DND-41 (cell line): ENCODE results near the gene CHD1L.

ENCODE experiments used
- ATAC-seq: fragments of 200-7000 bp; cut with Tn5 transposase; 3 replicates; pipeline ENCODE4 v1.9.1; 2021; ENCODE audit warnings: low read depth; ENCODE audit not compliant: insufficient read depth
- DNase-seq: peaks from one replicate; pipeline ENCODE4 v3.0.0-alpha.2; 2020
- H2AFZ ChIP-seq: 2 replicates; pipeline ENCODE4 v1.6.0; 2012; ENCODE audit warnings: low read depth, low read length
- H3K27ac ChIP-seq: 2 replicates; pipeline ENCODE4 v1.5.1; 2012; ENCODE audit warnings: low read length, inconsistent platforms
- H3K27me3 ChIP-seq: fragments of 200-600 bp; sonication (generic); 2 replicates; pipeline ENCODE4 v1.6.0; 2012; ENCODE audit warnings: low read length, mild to moderate bottlenecking, inconsistent platforms; ENCODE audit not compliant: insufficient read depth, poor library complexity
- H3K36me3 ChIP-seq: 2 replicates; pipeline ENCODE4 v1.5.1; 2012; ENCODE audit warnings: low read length, inconsistent platforms; ENCODE audit not compliant: insufficient read depth
- H3K4me1 ChIP-seq: 2 replicates; pipeline ENCODE4 v1.5.1; 2012; ENCODE audit warnings: mild to moderate bottlenecking, low read length; ENCODE audit not compliant: insufficient read depth
- H3K4me2 ChIP-seq: 2 replicates; pipeline ENCODE4 v1.6.0; 2012; ENCODE audit warnings: mild to moderate bottlenecking, moderate library complexity, low read length, inconsistent platforms; ENCODE audit not compliant: insufficient read depth
- H3K4me3 ChIP-seq, 2 experiments: fragments of 200-600 bp in 1 of 2; shearing (Covaris generic) in 1 of 2; 2 replicates each; pipeline ENCODE4 v1.5.1; 2012 to 2016; ENCODE audit warnings: inconsistent platforms in 2 of 2, low read length in 2 of 2, mild to moderate bottlenecking in 2 of 2, low read depth in 1 of 2, moderate library complexity in 1 of 2
- H3K79me2 ChIP-seq: 2 replicates; pipeline ENCODE4 v1.6.0; 2012; ENCODE audit warnings: low read length, inconsistent platforms; ENCODE audit not compliant: insufficient read depth
- H3K9ac ChIP-seq: 2 replicates; pipeline ENCODE4 v1.6.0; 2012; ENCODE audit warnings: low read depth, mild to moderate bottlenecking, inconsistent platforms, low read length, moderate library complexity
- H3K9me3 ChIP-seq: 2 replicates; pipeline ENCODE4 v1.5.1; 2012; ENCODE audit warnings: low read length, moderate library complexity, mild to moderate bottlenecking, inconsistent platforms; ENCODE audit not compliant: insufficient read depth, severe bottlenecking
- H4K20me1 ChIP-seq: 2 replicates; pipeline ENCODE4 v1.6.0; 2012; ENCODE audit warnings: low read length; ENCODE audit not compliant: insufficient read depth
- EZH2 ChIP-seq: IDR thresholded peaks from 3 replicates; pipeline ENCODE4 v1.6.1; 2012; ENCODE audit warnings: borderline replicate concordance, low read depth, mild to moderate bottlenecking, moderate library complexity, low read length, inconsistent platforms; ENCODE audit not compliant: severe bottlenecking
- TF ChIP-seq, protein P1 (sequence below): IDR thresholded peaks from 2 replicates; pipeline ENCODE4 v1.5.1; 2012; ENCODE audit warnings: borderline replicate concordance, low read length, moderate library complexity, mild to moderate bottlenecking; ENCODE audit not compliant: poor library complexity, severe bottlenecking; ENCODE audit errors: extremely low read depth

CHD1L gene

DNA sequence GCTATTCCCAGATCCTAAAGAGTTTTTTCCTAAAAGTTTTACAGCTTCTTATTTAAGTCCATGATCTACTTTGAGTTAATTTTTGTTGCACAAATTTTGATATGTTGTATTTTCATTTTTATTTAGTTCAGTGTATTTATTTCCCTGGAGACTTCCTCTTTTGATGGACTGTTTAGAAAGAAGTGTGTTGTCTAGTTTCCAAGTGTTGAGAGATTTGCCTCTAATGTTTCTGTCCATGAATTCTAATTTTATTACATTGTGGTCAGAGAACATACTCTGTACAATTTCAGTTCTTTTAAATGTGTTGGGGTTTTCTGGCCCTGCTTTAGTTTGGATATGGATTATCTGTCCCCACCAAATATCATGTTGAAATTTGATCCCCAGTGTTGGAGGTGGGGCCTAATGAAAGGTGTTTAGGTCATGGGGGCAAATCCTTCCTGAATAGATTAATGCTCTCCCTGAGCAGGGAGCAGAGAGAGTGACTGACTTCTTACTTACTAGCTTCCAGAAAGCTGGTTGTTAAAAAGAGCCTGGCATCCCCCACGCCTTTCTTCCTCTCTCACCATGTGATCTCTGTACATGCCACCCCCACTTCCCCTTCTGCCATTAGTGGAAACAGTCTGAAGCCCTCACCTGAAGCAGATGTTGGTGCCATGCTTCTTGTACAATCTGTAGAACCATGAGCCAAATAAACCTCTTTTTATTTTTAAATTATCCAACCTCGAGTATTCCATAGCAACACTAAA, 4.6 kb downstream of the CHD1L start:
- Histone ChIP-seq H3K27ac (0 out of 2 replicates have a peak overlapping the region, but pooled peaks have one; percentile 7), H3K4me2 (peak overlapping the region; percentile 87), H3K9me3 (no peaks in the 10 kb centered on the region), H3K4me3 (no peak overlapping the region), H4K20me1 (peaks cover 68% of the 10 kb centered on the region), H3K4me1 (peaks cover 49% of the 10 kb centered on the region), H2AFZ (no peak overlapping the region), H3K9ac (no peak overlapping the region), H3K36me3 (peaks cover 20% of the 10 kb centered on the region), H3K79me2 (peaks cover 96% of the 10 kb centered on the region), H3K27me3 (no peaks in the 10 kb centered on the region)
- TF ChIP-seq EZH2: no peak
- TF ChIP-seq, protein P1, sequence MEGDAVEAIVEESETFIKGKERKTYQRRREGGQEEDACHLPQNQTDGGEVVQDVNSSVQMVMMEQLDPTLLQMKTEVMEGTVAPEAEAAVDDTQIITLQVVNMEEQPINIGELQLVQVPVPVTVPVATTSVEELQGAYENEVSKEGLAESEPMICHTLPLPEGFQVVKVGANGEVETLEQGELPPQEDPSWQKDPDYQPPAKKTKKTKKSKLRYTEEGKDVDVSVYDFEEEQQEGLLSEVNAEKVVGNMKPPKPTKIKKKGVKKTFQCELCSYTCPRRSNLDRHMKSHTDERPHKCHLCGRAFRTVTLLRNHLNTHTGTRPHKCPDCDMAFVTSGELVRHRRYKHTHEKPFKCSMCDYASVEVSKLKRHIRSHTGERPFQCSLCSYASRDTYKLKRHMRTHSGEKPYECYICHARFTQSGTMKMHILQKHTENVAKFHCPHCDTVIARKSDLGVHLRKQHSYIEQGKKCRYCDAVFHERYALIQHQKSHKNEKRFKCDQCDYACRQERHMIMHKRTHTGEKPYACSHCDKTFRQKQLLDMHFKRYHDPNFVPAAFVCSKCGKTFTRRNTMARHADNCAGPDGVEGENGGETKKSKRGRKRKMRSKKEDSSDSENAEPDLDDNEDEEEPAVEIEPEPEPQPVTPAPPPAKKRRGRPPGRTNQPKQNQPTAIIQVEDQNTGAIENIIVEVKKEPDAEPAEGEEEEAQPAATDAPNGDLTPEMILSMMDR: no peak
- DNase-seq (no peak), ATAC-seq (no peak)

DNA sequence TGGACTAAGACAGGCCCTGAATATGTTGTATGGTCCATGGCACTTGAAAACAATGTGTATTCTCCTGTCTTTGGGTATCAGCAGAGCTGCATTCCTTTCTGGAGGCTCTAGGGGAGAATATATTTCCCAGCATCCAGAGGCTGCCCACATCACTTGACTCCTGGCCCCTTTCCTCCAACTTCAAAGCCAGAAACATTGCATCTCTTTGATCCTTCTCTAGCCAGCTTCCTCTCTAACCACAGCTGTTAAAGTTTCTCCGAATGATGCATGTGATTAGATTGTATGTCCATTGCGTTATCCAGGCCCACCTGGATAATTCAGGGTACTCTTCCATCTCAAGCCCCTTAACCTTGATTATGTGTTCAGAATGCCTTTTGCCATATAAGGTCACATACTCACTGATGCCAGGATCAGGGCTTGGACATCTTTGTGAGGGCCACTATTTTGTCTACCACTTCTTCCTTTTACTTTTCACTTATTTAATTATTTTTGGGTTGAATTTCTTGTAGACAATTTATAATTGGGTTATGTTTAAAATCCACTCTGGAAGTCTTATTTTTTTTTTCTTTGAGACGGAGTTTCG, 5.3 kb downstream of the CHD1L start:
- ATAC-seq (no peak), DNase-seq (no peak)
- TF ChIP-seq, protein P1: no peak
- no peak for TF ChIP-seq EZH2
- H3K4me2 ChIP-seq: peak overlapping the region; percentile 87; the same call in 1 of the 2 replicates
- H3K36me3 ChIP-seq: peaks cover 27% of the 10 kb centered on the region
- H3K9me3 ChIP-seq: no peaks in the 10 kb centered on the region
- no peak overlapping the region for H3K4me3 ChIP-seq
- H3K4me1 ChIP-seq: peaks cover 47% of the 10 kb centered on the region
- no peak overlapping the region for H2AFZ ChIP-seq
- H3K9ac ChIP-seq: no peak overlapping the region
- H3K27ac ChIP-seq: no peak overlapping the region
- peaks cover 100% of the 10 kb centered on the region for H3K79me2 ChIP-seq
- peaks cover 74% of the 10 kb centered on the region for H4K20me1 ChIP-seq
- no peaks in the 10 kb centered on the region for H3K27me3 ChIP-seq

GRCh38 chr1:147252540-147252939, 10.1 kb downstream of the CHD1L start:
- no peak overlapping the region for H3K4me3 ChIP-seq
- no peaks in the 10 kb centered on the region for H3K27me3 ChIP-seq
- peaks cover 8% of the 10 kb centered on the region for H3K4me1 ChIP-seq
- TF ChIP-seq, protein P1: no peak
- TF ChIP-seq EZH2: no peak
- H4K20me1 ChIP-seq: peaks cover 70% of the 10 kb centered on the region
- ATAC-seq (no peak), DNase-seq (no peak)
- no peak overlapping the region for H3K27ac ChIP-seq
- H3K79me2 ChIP-seq: peaks cover 100% of the 10 kb centered on the region
- no peaks in the 10 kb centered on the region for H3K9me3 ChIP-seq
- peaks cover 56% of the 10 kb centered on the region for H3K36me3 ChIP-seq
- H3K4me2 ChIP-seq: no peak overlapping the region
- no peak overlapping the region for H2AFZ ChIP-seq
- H3K9ac ChIP-seq: no peak overlapping the region
